Activated T-cell treated with anti-CD3 and anti-CD28 coated beads, Interleukin-2, amount 50 U/mL, for 24 hours (primary cell): ENCODE results near the gene C3.

Experiments used
- DNase-seq: peaks from one replicate; pipeline ENCODE4 v3.0.0-alpha.2; 2020
- H3K27ac Mint-ChIP-seq: 2 replicates; pipeline ENCODE4 v1.8.0; 2020; ENCODE audit warnings: mild to moderate bottlenecking, mixed read lengths
- H3K27me3 Mint-ChIP-seq: 2 replicates; pipeline ENCODE4 v1.8.0; 2020; ENCODE audit warnings: mixed read lengths
- H3K36me3 Mint-ChIP-seq: 2 replicates; pipeline ENCODE4 v1.8.0; 2020; ENCODE audit warnings: low read depth, mixed read lengths
- H3K4me1 Mint-ChIP-seq: 2 replicates; pipeline ENCODE4 v1.8.0; 2020; ENCODE audit warnings: low read depth, mixed read lengths
- H3K4me3 Mint-ChIP-seq: 2 replicates; pipeline ENCODE4 v1.8.0; 2020; ENCODE audit warnings: mild to moderate bottlenecking, moderate library complexity, mixed read lengths
- H3K9me3 Mint-ChIP-seq: 2 replicates; pipeline ENCODE4 v1.8.0; 2020; ENCODE audit warnings: mixed read lengths

C3 gene

GRCh38 chr19:6705931-6706632 is 14.4 kb downstream of the C3 start:
- Mint-ChIP-seq H3K9me3 (no peaks in the 10 kb centered on the region), H3K4me1 (peaks cover 9% of the 10 kb centered on the region), H3K36me3 (no peaks in the 10 kb centered on the region), H3K4me3 (no peak overlapping the region), H3K27ac (no peak overlapping the region), H3K27me3 (peaks cover 27% of the 10 kb centered on the region)
- DNase-seq: no peak

- no peak overlapping the region for H3K4me3 Mint-ChIP-seq
- no peak overlapping the region for H3K27ac Mint-ChIP-seq
- H3K27me3 Mint-ChIP-seq: no peaks in the 10 kb centered on the region
- no peaks in the 10 kb centered on the region for H3K9me3 Mint-ChIP-seq
- peaks cover 5% of the 10 kb centered on the region for H3K4me1 Mint-ChIP-seq
- no peak for DNase-seq
- H3K36me3 Mint-ChIP-seq: no peaks in the 10 kb centered on the region
Measured at GRCh38 chr19:6700586-6701316, 19.7 kb downstream of the C3 start.

GRCh38 chr19:6699935-6700334 is 20.5 kb downstream of the C3 start:
- Mint-ChIP-seq H3K4me3 (no peak overlapping the region), H3K9me3 (no peaks in the 10 kb centered on the region), H3K36me3 (no peaks in the 10 kb centered on the region), H3K27me3 (no peaks in the 10 kb centered on the region), H3K27ac (no peak overlapping the region), H3K4me1 (peaks cover 5% of the 10 kb centered on the region)
- no peak for DNase-seq

GRCh38 chr19:6697291-6697690 is 23.2 kb downstream of the C3 start:
- Mint-ChIP-seq H3K4me3 (no peak overlapping the region), H3K9me3 (no peaks in the 10 kb centered on the region), H3K4me1 (peaks cover 5% of the 10 kb centered on the region), H3K36me3 (no peaks in the 10 kb centered on the region), H3K27me3 (no peaks in the 10 kb centered on the region), H3K27ac (no peak overlapping the region)
- no peak for DNase-seq

GRCh38 chr19:6696239-6696820 is 24.1 kb downstream of the C3 start:
- Mint-ChIP-seq H3K27ac (no peak overlapping the region), H3K4me1 (peaks cover 5% of the 10 kb centered on the region), H3K36me3 (no peaks in the 10 kb centered on the region), H3K27me3 (no peaks in the 10 kb centered on the region), H3K4me3 (no peak overlapping the region), H3K9me3 (no peaks in the 10 kb centered on the region)
- DNase-seq: no peak

- no peak for DNase-seq
- no peaks in the 10 kb centered on the region for H3K9me3 Mint-ChIP-seq
- no peaks in the 10 kb centered on the region for H3K36me3 Mint-ChIP-seq
- H3K4me1 Mint-ChIP-seq: peaks cover 5% of the 10 kb centered on the region
- H3K4me3 Mint-ChIP-seq: no peak overlapping the region
- no peak overlapping the region for H3K27ac Mint-ChIP-seq
- H3K27me3 Mint-ChIP-seq: no peaks in the 10 kb centered on the region
Measured at GRCh38 chr19:6694147-6694815, 26.2 kb downstream of the C3 start.

GRCh38 chr19:6693681-6694080 is 26.8 kb downstream of the C3 start:
- peaks cover 2% of the 10 kb centered on the region for H3K9me3 Mint-ChIP-seq
- no peak for DNase-seq
- H3K27me3 Mint-ChIP-seq: no peaks in the 10 kb centered on the region
- H3K36me3 Mint-ChIP-seq: no peaks in the 10 kb centered on the region
- H3K27ac Mint-ChIP-seq: no peak overlapping the region
- no peak overlapping the region for H3K4me3 Mint-ChIP-seq
- peaks cover 7% of the 10 kb centered on the region for H3K4me1 Mint-ChIP-seq

- peaks cover 4% of the 10 kb centered on the region for H3K9me3 Mint-ChIP-seq
- DNase-seq: no peak
- H3K36me3 Mint-ChIP-seq: no peaks in the 10 kb centered on the region
- no peak overlapping the region for H3K4me3 Mint-ChIP-seq
- H3K27me3 Mint-ChIP-seq: no peaks in the 10 kb centered on the region
- H3K4me1 Mint-ChIP-seq: peaks cover 8% of the 10 kb centered on the region
- no peak overlapping the region for H3K27ac Mint-ChIP-seq
Measured at GRCh38 chr19:6693056-6693471, 27.4 kb downstream of the C3 start.

GRCh38 chr19:6692027-6692426 is 28.4 kb downstream of the C3 start:
- no peak for DNase-seq
- Mint-ChIP-seq H3K4me3 (no peak overlapping the region), H3K27me3 (no peaks in the 10 kb centered on the region), H3K36me3 (no peaks in the 10 kb centered on the region), H3K9me3 (peaks cover 4% of the 10 kb centered on the region), H3K27ac (no peak overlapping the region), H3K4me1 (peaks cover 8% of the 10 kb centered on the region)

- Mint-ChIP-seq H3K27me3 (no peaks in the 10 kb centered on the region), H3K4me1 (peaks cover 10% of the 10 kb centered on the region), H3K36me3 (no peaks in the 10 kb centered on the region), H3K9me3 (peaks cover 4% of the 10 kb centered on the region), H3K27ac (no peak overlapping the region), H3K4me3 (no peak overlapping the region)
- DNase-seq: no peak
Measured at GRCh38 chr19:6691342-6691741, 29.1 kb downstream of the C3 start.

GRCh38 chr19:6690160-6690885 is 30.1 kb downstream of the C3 start:
- peaks cover 4% of the 10 kb centered on the region for H3K9me3 Mint-ChIP-seq
- no peaks in the 10 kb centered on the region for H3K36me3 Mint-ChIP-seq
- H3K4me3 Mint-ChIP-seq: no peak overlapping the region
- peaks cover 10% of the 10 kb centered on the region for H3K4me1 Mint-ChIP-seq
- H3K27me3 Mint-ChIP-seq: no peaks in the 10 kb centered on the region
- DNase-seq: no peak
- no peak overlapping the region for H3K27ac Mint-ChIP-seq

GRCh38 chr19:6687114-6687513 is 33.3 kb downstream of the C3 start:
- Mint-ChIP-seq H3K4me3 (no peak overlapping the region), H3K36me3 (no peaks in the 10 kb centered on the region), H3K9me3 (peaks cover 4% of the 10 kb centered on the region), H3K27ac (no peak overlapping the region), H3K27me3 (no peaks in the 10 kb centered on the region), H3K4me1 (peaks cover 15% of the 10 kb centered on the region)
- no peak for DNase-seq

GRCh38 chr19:6686628-6686975 is 33.8 kb downstream of the C3 start:
- Mint-ChIP-seq H3K27ac (no peak overlapping the region), H3K9me3 (peaks cover 4% of the 10 kb centered on the region), H3K27me3 (no peaks in the 10 kb centered on the region), H3K4me3 (no peak overlapping the region), H3K36me3 (no peaks in the 10 kb centered on the region), H3K4me1 (peaks cover 15% of the 10 kb centered on the region)
- DNase-seq: no peak

- peaks cover 4% of the 10 kb centered on the region for H3K9me3 Mint-ChIP-seq
- no peak overlapping the region for H3K27ac Mint-ChIP-seq
- H3K4me1 Mint-ChIP-seq: peaks cover 15% of the 10 kb centered on the region
- H3K36me3 Mint-ChIP-seq: no peaks in the 10 kb centered on the region
- no peak overlapping the region for H3K4me3 Mint-ChIP-seq
- H3K27me3 Mint-ChIP-seq: no peaks in the 10 kb centered on the region
- DNase-seq: no peak
Measured at GRCh38 chr19:6685962-6686627, 34.4 kb downstream of the C3 start.
